K562 (cell line): ENCODE measurements around the gene ADTRP. TPM values are rescaled to one million over a fixed set of nuclear protein-coding genes. Genes with fewer than 3 reads are reported as not detected.

Source experiments
- FOXM1 ChIP-seq, 2 experiments: fragments of 450-650 bp in 1 of 2; sonication (generic) in 1 of 2; formaldehyde crosslinking in 1 of 2; IDR thresholded peaks; 2 replicates each; pipeline versions ENCODE4 v1.6.1 to v1.9.0; 2017 to 2022; ENCODE audit warnings: low read depth in 2 of 2, mild to moderate bottlenecking in 2 of 2, missing genetic modification reagents in 1 of 2, moderate library complexity in 1 of 2
- WHSC1 ChIP-seq: IDR thresholded peaks from one replicate; pipeline ENCODE4 v1.6.1; 2012; ENCODE audit warnings: low read length, control low read depth, inconsistent platforms
- ZFP36 ChIP-seq: fragments of 150-350 bp; IDR thresholded peaks from 2 replicates; pipeline ENCODE4 v1.6.1; 2018; ENCODE audit warnings: low read length, low read depth; ENCODE audit not compliant: partially characterized antibody
- polyA plus RNA-seq, 8 experiments: library from polyadenylated mRNA; depleted of rRNA in 4 of 8; stranded (reverse) in 5 of 8; unstranded in 3 of 8; fragments of >200 nt; fragmentation: Nextera tagmentation in 2 of 8; fragmentation: Illumina TruSeq in 1 of 8; extraction: Ambion mirVana in 2 of 8; extraction: Trizol in 1 of 8; gene quantifications; 2 replicates each; pipeline versions ENCODE4 v1.2.1 to v1.2.3, GENCODE V29; 2011 to 2014; ENCODE audit warnings: inconsistent platforms in 1 of 8, missing spikeins in 1 of 8
- total RNA-seq, 7 experiments: library from RNA; depleted of rRNA in 6 of 7; stranded (reverse); fragments of >200 nt in 6 of 7; fragmentation: Illumina TruSeq in 2 of 7; extraction: Trizol in 2 of 7; gene quantifications; 2 replicates each; pipeline versions ENCODE4 v1.2.1 to v1.2.3, GENCODE V29; 2011 to 2021; ENCODE audit warnings: low replicate concordance in 1 of 7
- TF ChIP-seq, protein P1 (sequence below): sonication (generic); formaldehyde crosslinking; IDR thresholded peaks from 2 replicates; pipeline ENCODE4 v1.8.0; 2022; ENCODE audit warnings: missing genetic modification reagents, mild to moderate bottlenecking, borderline replicate concordance
- TF ChIP-seq, protein P2 (sequence below): fragments of 250-450 bp; sonication (Bioruptor Pico); IDR thresholded peaks from 2 replicates; pipeline ENCODE4 v1.9.0; 2021; ENCODE audit warnings: mild to moderate bottlenecking
- TF ChIP-seq, protein P3 (sequence below): fragments of 200-600 bp; sonication (generic); IDR thresholded peaks from one replicate; pipeline ENCODE4 v1.6.1; 2012; ENCODE audit warnings: mild to moderate bottlenecking, low read depth, low read length, inconsistent platforms
- TF ChIP-seq, protein P4 (sequence below): sonication (generic); formaldehyde crosslinking; IDR thresholded peaks from 2 replicates; pipeline ENCODE4 v1.5.0; 2020; ENCODE audit warnings: missing genetic modification reagents
- TF ChIP-seq, protein P5 (sequence below): sonication (generic); formaldehyde crosslinking; IDR thresholded peaks from 2 replicates; pipeline ENCODE4 v1.8.0; 2022; ENCODE audit warnings: mild to moderate bottlenecking, missing genetic modification reagents

Gene ADTRP
- total and polyA plus RNA-seq, 9 of the 15 experiments (the other 6 are each of a cell fraction or from before 2014, with no cell fraction given) = 7.4 to 24.0 (median 13.6) TPM

DNA sequence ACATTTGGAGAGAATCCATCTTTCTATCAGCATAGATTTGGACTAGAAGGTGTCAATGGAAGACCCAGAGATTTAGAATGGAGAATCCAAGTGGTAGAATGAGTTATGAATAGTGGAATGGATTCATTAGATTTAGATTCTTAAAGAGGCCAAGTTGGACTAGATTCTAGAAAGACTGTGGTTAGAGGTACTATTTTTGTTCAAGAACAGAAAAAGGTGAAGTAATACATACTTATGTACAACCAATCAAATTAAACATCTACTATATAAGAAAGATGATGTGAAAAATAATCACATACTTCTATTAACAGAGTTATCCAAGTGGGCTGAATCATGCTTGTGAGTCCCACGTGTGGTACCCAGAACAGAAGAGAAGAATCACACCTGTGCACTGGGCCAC lies 33.8 kb upstream of the ADTRP start (continued):
- TF ChIP-seq, protein P1, sequence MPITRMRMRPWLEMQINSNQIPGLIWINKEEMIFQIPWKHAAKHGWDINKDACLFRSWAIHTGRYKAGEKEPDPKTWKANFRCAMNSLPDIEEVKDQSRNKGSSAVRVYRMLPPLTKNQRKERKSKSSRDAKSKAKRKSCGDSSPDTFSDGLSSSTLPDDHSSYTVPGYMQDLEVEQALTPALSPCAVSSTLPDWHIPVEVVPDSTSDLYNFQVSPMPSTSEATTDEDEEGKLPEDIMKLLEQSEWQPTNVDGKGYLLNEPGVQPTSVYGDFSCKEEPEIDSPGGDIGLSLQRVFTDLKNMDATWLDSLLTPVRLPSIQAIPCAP (CRISPR knock-in tag) = no peak
- TF ChIP-seq, protein P2, sequence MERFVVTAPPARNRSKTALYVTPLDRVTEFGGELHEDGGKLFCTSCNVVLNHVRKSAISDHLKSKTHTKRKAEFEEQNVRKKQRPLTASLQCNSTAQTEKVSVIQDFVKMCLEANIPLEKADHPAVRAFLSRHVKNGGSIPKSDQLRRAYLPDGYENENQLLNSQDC = no peak
- TF ChIP-seq ZFP36 (no peak), WHSC1 (no peak), FOXM1 (IDR thresholded peaks at IDR 0.05; ENCODE audit: low read depth) (no peak), FOXM1 (CRISPR knock-in tag; IDR thresholded peaks at IDR 0.05; ENCODE audit: low read depth) (no peak)
- TF ChIP-seq, protein P3, sequence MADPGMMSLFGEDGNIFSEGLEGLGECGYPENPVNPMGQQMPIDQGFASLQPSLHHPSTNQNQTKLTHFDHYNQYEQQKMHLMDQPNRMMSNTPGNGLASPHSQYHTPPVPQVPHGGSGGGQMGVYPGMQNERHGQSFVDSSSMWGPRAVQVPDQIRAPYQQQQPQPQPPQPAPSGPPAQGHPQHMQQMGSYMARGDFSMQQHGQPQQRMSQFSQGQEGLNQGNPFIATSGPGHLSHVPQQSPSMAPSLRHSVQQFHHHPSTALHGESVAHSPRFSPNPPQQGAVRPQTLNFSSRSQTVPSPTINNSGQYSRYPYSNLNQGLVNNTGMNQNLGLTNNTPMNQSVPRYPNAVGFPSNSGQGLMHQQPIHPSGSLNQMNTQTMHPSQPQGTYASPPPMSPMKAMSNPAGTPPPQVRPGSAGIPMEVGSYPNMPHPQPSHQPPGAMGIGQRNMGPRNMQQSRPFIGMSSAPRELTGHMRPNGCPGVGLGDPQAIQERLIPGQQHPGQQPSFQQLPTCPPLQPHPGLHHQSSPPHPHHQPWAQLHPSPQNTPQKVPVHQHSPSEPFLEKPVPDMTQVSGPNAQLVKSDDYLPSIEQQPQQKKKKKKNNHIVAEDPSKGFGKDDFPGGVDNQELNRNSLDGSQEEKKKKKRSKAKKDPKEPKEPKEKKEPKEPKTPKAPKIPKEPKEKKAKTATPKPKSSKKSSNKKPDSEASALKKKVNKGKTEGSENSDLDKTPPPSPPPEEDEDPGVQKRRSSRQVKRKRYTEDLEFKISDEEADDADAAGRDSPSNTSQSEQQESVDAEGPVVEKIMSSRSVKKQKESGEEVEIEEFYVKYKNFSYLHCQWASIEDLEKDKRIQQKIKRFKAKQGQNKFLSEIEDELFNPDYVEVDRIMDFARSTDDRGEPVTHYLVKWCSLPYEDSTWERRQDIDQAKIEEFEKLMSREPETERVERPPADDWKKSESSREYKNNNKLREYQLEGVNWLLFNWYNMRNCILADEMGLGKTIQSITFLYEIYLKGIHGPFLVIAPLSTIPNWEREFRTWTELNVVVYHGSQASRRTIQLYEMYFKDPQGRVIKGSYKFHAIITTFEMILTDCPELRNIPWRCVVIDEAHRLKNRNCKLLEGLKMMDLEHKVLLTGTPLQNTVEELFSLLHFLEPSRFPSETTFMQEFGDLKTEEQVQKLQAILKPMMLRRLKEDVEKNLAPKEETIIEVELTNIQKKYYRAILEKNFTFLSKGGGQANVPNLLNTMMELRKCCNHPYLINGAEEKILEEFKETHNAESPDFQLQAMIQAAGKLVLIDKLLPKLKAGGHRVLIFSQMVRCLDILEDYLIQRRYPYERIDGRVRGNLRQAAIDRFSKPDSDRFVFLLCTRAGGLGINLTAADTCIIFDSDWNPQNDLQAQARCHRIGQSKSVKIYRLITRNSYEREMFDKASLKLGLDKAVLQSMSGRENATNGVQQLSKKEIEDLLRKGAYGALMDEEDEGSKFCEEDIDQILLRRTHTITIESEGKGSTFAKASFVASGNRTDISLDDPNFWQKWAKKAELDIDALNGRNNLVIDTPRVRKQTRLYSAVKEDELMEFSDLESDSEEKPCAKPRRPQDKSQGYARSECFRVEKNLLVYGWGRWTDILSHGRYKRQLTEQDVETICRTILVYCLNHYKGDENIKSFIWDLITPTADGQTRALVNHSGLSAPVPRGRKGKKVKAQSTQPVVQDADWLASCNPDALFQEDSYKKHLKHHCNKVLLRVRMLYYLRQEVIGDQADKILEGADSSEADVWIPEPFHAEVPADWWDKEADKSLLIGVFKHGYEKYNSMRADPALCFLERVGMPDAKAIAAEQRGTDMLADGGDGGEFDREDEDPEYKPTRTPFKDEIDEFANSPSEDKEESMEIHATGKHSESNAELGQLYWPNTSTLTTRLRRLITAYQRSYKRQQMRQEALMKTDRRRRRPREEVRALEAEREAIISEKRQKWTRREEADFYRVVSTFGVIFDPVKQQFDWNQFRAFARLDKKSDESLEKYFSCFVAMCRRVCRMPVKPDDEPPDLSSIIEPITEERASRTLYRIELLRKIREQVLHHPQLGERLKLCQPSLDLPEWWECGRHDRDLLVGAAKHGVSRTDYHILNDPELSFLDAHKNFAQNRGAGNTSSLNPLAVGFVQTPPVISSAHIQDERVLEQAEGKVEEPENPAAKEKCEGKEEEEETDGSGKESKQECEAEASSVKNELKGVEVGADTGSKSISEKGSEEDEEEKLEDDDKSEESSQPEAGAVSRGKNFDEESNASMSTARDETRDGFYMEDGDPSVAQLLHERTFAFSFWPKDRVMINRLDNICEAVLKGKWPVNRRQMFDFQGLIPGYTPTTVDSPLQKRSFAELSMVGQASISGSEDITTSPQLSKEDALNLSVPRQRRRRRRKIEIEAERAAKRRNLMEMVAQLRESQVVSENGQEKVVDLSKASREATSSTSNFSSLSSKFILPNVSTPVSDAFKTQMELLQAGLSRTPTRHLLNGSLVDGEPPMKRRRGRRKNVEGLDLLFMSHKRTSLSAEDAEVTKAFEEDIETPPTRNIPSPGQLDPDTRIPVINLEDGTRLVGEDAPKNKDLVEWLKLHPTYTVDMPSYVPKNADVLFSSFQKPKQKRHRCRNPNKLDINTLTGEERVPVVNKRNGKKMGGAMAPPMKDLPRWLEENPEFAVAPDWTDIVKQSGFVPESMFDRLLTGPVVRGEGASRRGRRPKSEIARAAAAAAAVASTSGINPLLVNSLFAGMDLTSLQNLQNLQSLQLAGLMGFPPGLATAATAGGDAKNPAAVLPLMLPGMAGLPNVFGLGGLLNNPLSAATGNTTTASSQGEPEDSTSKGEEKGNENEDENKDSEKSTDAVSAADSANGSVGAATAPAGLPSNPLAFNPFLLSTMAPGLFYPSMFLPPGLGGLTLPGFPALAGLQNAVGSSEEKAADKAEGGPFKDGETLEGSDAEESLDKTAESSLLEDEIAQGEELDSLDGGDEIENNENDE = no peak
- TF ChIP-seq, protein P4, sequence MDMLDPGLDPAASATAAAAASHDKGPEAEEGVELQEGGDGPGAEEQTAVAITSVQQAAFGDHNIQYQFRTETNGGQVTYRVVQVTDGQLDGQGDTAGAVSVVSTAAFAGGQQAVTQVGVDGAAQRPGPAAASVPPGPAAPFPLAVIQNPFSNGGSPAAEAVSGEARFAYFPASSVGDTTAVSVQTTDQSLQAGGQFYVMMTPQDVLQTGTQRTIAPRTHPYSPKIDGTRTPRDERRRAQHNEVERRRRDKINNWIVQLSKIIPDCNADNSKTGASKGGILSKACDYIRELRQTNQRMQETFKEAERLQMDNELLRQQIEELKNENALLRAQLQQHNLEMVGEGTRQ (CRISPR knock-in tag) = no peak
- TF ChIP-seq, protein P5, sequence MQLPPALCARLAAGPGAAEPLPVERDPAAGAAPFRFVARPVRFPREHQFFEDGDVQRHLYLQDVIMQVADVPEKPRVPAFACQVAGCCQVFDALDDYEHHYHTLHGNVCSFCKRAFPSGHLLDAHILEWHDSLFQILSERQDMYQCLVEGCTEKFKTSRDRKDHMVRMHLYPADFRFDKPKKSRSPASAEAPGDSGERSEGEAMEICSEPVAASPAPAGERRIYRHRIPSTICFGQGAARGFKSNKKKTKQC = no peak
